HCT116 (cell line): ENCODE data around the gene PIM1. TPM values are rescaled to one million over a fixed set of nuclear protein-coding genes. Genes with fewer than 3 reads are reported as not detected.

Source experiments
- ATAC-seq: fragments of 200-7000 bp; cut with Tn5 transposase; 2 replicates; pipeline ENCODE4 v1.9.1; 2020; ENCODE audit warnings: mild to moderate bottlenecking, moderate library complexity
- BruUV-seq: library from RNA; stranded (reverse); fragments of 400-500 nt; replicated peaks from 2 replicates; lab custom pipeline; 2021; lab: Mats Ljungman, UMichigan
- CTCF ChIA-PET: fragments of 300-600 bp; sonication (Branson Sonifier 250); formaldehyde crosslinking; loops from one replicate; lab custom pipeline; 2021; ENCODE audit warnings: antibody characterized with exemption; lab: Charles Lee
- POLR2A ChIA-PET: fragments of 300-600, 350-600 bp; sonication (Branson Sonifier 250); formaldehyde crosslinking; loops from one replicate; lab custom pipeline; 2021; ENCODE audit warnings: antibody characterized with exemption; lab: Charles Lee
- RAD21 ChIA-PET, 2 experiments: fragments of 300-600 bp; sonication (Branson Sonifier 250); formaldehyde crosslinking; loops; one replicate each; lab custom pipeline; 2023; ENCODE audit warnings: low total read pairs in 2 of 2; ENCODE audit not compliant: uncharacterized antibody in 2 of 2, unreplicated experiment in 2 of 2, low non-redundant PET in 1 of 2; lab: Charles Lee
- DNase-seq: peaks from one replicate; pipeline ENCODE4 v3.0.0-alpha.2; 2010; ENCODE audit warnings: low read depth, low spot score
- H2AFZ ChIP-seq: fragments of 200-600 bp; shearing (Covaris generic), sonication (generic); 2 replicates; pipeline ENCODE4 v1.6.1; 2017; ENCODE audit warnings: low read depth, mixed run types, mixed read lengths, antibody characterized with exemption, low read length; ENCODE audit not compliant: poor library complexity, severe bottlenecking
- H3K27ac ChIP-seq: 2 replicates; pipeline ENCODE4 v1.5.1; 2012; ENCODE audit warnings: low read depth, low read length
- H3K27me3 ChIP-seq: fragments of 200-600 bp; sonication (generic); 2 replicates; pipeline ENCODE4 v1.6.1; 2016; ENCODE audit warnings: mixed run types, low read length, mixed read lengths; ENCODE audit not compliant: insufficient read depth
- H3K36me3 ChIP-seq, 2 experiments: fragments of 200-500 bp in 1 of 2; fragments of 200-600 bp in 1 of 2; sonication (Bioruptor generic) in 1 of 2; sonication (generic) in 1 of 2; 2 replicates each; pipeline versions ENCODE4 v1.5.1 to v1.6.1; 2014 to 2016; ENCODE audit warnings: low read length in 2 of 2, inconsistent platforms in 1 of 2, mixed read lengths in 1 of 2, mixed run types in 1 of 2; ENCODE audit not compliant: insufficient read depth in 2 of 2, control insufficient read depth in 1 of 2
- H3K4me1 ChIP-seq, 2 experiments: fragments of 200-600 bp in 1 of 2; sonication (generic) in 1 of 2; 2 replicates each; pipeline versions ENCODE4 v1.5.1 to v1.6.1; 2012 to 2017; ENCODE audit warnings: low read length in 2 of 2, inconsistent platforms in 1 of 2, mild to moderate bottlenecking in 1 of 2, mixed read lengths in 1 of 2, mixed run types in 1 of 2, moderate library complexity in 1 of 2; ENCODE audit not compliant: insufficient read depth in 2 of 2, control insufficient read depth in 1 of 2
- H3K4me2 ChIP-seq: fragments of 200-600 bp; sonication (generic); 2 replicates; pipeline ENCODE4 v1.6.1; 2017; ENCODE audit warnings: mixed run types, low read length, mixed read lengths
- H3K4me3 ChIP-seq, 2 experiments: fragments of 200-600 bp in 1 of 2; sonication (generic) in 1 of 2; replicated peaks in 1 of 2; 2 replicates each; pipeline ENCODE4 v1.5.1; 2011 to 2016; ENCODE audit warnings: low read length in 2 of 2, control low read depth in 1 of 2, low read depth in 1 of 2, mild to moderate bottlenecking in 1 of 2, mixed read lengths in 1 of 2, mixed run types in 1 of 2
- H3K79me2 ChIP-seq: fragments of 200-600 bp; sonication (generic); 2 replicates; pipeline ENCODE4 v1.6.1; 2017; ENCODE audit warnings: mild to moderate bottlenecking, mixed run types, low read length, moderate library complexity, mixed read lengths; ENCODE audit not compliant: insufficient read depth
- H3K9ac ChIP-seq: fragments of 200-600 bp; sonication (generic); 2 replicates; pipeline ENCODE4 v1.6.1; 2016; ENCODE audit warnings: low read length, mixed read lengths
- H3K9me2 ChIP-seq: fragments of 200-600 bp; sonication (generic), shearing (Covaris generic); 2 replicates; pipeline ENCODE4 v1.6.1; 2017; ENCODE audit warnings: mixed run types, mild to moderate bottlenecking, moderate library complexity; ENCODE audit not compliant: insufficient read depth
- H3K9me3 ChIP-seq, 2 experiments: fragments of 200-500 bp in 1 of 2; fragments of 200-600 bp in 1 of 2; sonication (Bioruptor generic) in 1 of 2; sonication (generic) in 1 of 2; 2 replicates each; pipeline ENCODE4 v1.6.1; 2014 to 2017; ENCODE audit warnings: low read length in 2 of 2, mixed read lengths in 2 of 2, inconsistent platforms in 1 of 2, low read depth in 1 of 2, mild to moderate bottlenecking in 1 of 2, mixed run types in 1 of 2, moderate library complexity in 1 of 2; ENCODE audit not compliant: control insufficient read depth in 1 of 2, insufficient read depth in 1 of 2
- H4K20me1 ChIP-seq: fragments of 200-600 bp; sonication (generic), shearing (Covaris generic); 2 replicates; pipeline ENCODE4 v1.6.1; 2017; ENCODE audit warnings: mixed run types, mild to moderate bottlenecking, moderate library complexity; ENCODE audit not compliant: insufficient read depth
- CEBPB ChIP-seq: IDR thresholded peaks from 2 replicates; pipeline ENCODE4 v1.6.1; 2012; ENCODE audit warnings: low read depth
- JUND ChIP-seq: IDR thresholded peaks from 2 replicates; pipeline ENCODE4 v1.6.1; 2012
- POLR2A ChIP-seq: IDR thresholded peaks from 2 replicates; pipeline ENCODE4 v1.7.0; 2011; ENCODE audit warnings: borderline replicate concordance; ENCODE audit not compliant: insufficient read depth, insufficient read length; ENCODE audit errors: extremely low read depth
- YY1 ChIP-seq: IDR thresholded peaks from 2 replicates; pipeline ENCODE4 v1.6.1; 2011; ENCODE audit warnings: low read length, low read depth, moderate library complexity, mild to moderate bottlenecking; ENCODE audit not compliant: insufficient replicate concordance; ENCODE audit errors: extremely low read depth
- ZFX ChIP-seq: fragments of 450-650 bp; IDR thresholded peaks from 2 replicates; pipeline ENCODE4 v1.6.1; 2017
- intact Hi-C: fragments of 100-400 bp; cut with micrococcal nuclease; formaldehyde crosslinking; loops from 2 replicates; pipeline ENCODE4 v1.10.0; 2022
- total RNA-seq: library from RNA; stranded (reverse); gene quantifications from one replicate; pipeline ENCODE4 v1.2.1, GENCODE V29; 2021; ENCODE audit not compliant: unreplicated experiment
- TF ChIP-seq, protein P1 (sequence below): IDR thresholded peaks from 2 replicates; pipeline ENCODE4 v1.6.1; 2012
- TF ChIP-seq, protein P2 (sequence below): IDR thresholded peaks from 2 replicates; pipeline ENCODE4 v1.6.1; 2012
- TF ChIP-seq, protein P3 (sequence below), 3 experiments: fragments of 200-600 bp in 1 of 3; sonication (generic) in 1 of 3; IDR thresholded peaks in 2 of 3; conservative IDR thresholded peaks in 1 of 3; 2 replicates each; pipeline ENCODE4 v1.5.1; 2012 to 2017; ENCODE audit warnings: low read depth in 2 of 3, low read length in 2 of 3, antibody characterized with exemption in 1 of 3, borderline replicate concordance in 1 of 3, control low read depth in 1 of 3, mild to moderate bottlenecking in 1 of 3, mixed read lengths in 1 of 3, mixed run types in 1 of 3, moderate library complexity in 1 of 3; ENCODE audit not compliant: insufficient read depth in 1 of 3

PIM1 gene
- total RNA-seq, 1 experiment from 2014 or later: 26.2 TPM

DNA sequence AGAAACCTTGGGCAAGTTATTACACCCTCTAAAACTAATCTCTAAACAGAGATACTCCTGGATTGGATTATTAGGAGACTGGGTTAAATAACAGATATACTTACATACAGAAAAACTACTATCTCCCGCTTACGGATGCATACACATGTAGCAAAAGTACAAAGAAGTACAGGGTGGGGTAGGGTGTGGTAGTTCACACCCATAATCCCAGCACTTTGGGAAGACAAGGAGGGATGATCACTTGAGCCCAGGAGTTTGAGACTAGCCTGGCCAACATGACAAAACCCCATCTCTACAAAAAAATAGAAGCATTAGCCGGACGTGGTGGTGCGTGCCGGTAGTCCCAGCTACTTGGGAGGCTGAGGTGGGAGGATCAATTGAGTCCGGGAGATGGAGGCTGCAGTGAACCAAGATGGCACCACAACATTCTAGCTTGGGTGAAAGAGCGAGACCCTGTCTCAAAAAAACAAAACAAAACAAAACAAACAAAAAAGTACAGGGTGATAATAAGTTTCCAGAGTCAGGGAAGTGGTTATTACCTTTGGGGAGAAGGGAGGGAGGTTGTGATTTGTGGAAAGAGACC is 8.1 kb downstream of the PIM1 start:
- Histone ChIP-seq H3K9me2 (no peaks in the 10 kb centered on the region), H3K4me3 (no peak overlapping the region), H2AFZ (no peak overlapping the region)
- intact Hi-C loops: no loop called here
- no peak for ATAC-seq
- TF ChIP-seq ZFX (no peak), YY1 (no peak), POLR2A (no peak), CEBPB (no peak), JUND (no peak)
- TF ChIP-seq, protein P1, sequence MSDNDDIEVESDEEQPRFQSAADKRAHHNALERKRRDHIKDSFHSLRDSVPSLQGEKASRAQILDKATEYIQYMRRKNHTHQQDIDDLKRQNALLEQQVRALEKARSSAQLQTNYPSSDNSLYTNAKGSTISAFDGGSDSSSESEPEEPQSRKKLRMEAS: no peak
- TF ChIP-seq, protein P2, sequence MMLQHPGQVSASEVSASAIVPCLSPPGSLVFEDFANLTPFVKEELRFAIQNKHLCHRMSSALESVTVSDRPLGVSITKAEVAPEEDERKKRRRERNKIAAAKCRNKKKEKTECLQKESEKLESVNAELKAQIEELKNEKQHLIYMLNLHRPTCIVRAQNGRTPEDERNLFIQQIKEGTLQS: no peak
- TF ChIP-seq, protein P3, sequence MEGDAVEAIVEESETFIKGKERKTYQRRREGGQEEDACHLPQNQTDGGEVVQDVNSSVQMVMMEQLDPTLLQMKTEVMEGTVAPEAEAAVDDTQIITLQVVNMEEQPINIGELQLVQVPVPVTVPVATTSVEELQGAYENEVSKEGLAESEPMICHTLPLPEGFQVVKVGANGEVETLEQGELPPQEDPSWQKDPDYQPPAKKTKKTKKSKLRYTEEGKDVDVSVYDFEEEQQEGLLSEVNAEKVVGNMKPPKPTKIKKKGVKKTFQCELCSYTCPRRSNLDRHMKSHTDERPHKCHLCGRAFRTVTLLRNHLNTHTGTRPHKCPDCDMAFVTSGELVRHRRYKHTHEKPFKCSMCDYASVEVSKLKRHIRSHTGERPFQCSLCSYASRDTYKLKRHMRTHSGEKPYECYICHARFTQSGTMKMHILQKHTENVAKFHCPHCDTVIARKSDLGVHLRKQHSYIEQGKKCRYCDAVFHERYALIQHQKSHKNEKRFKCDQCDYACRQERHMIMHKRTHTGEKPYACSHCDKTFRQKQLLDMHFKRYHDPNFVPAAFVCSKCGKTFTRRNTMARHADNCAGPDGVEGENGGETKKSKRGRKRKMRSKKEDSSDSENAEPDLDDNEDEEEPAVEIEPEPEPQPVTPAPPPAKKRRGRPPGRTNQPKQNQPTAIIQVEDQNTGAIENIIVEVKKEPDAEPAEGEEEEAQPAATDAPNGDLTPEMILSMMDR (IDR thresholded peaks at IDR 0.05 in 2 of 3, conservative IDR thresholded peaks at IDR 0.05 in 1 of 3; ENCODE audit: borderline replicate concordance in 1 of 3, insufficient read depth in 1 of 3, low read depth in 2 of 3, low read length in 2 of 3): no peak
- TF ChIP-seq, all 23 proteins: peak for 0
- H3K9ac ChIP-seq: no peak overlapping the region
- no peaks in the 10 kb centered on the region for H3K4me1 ChIP-seq
- no peak overlapping the region for H3K4me2 ChIP-seq
- H3K79me2 ChIP-seq: no peaks in the 10 kb centered on the region; the same call in 1 of the 2 replicates
- H4K20me1 ChIP-seq: no peaks in the 10 kb centered on the region
- H3K9me3 ChIP-seq: no peaks in the 10 kb centered on the region
- H3K27ac ChIP-seq: no peak overlapping the region
- ChIA-PET POLR2A (no interaction called here), CTCF (no interaction called here), RAD21 (interaction anchor here in 1 of 2 experiments (0.6 kb wide), 1 partner anchor 150 kb away, joined by 5 read pairs; no protein-coding TSS in a partner anchor)
- H3K27me3 ChIP-seq: no peaks in the 10 kb centered on the region
- no TSS peak for BruUV-seq
- H3K36me3 ChIP-seq: peaks cover 20% of the 10 kb centered on the region in 2 experiments; a peak in 3 of 4 replicates
- no peak for DNase-seq
